ENCODE results near the gene RAB34. TPM values are rescaled to one million over a fixed set of nuclear protein-coding genes. Genes with fewer than 3 reads are reported as not detected.

Gene RAB34
- total and polyA plus RNA-seq, 9 of the 15 experiments (the other 6 are each of a cell fraction or from before 2014, with no cell fraction given), result 0.07 to 3.8 (median 0.46) TPM; not detected in 1

- peak; percentile 73; the same call in 1 of the 2 replicates for TF ChIP-seq E2F4 (CRISPR knock-in tag; IDR thresholded peaks at IDR 0.05; ENCODE audit: low read depth)
- TF ChIP-seq ATF1 (CRISPR knock-in tag; IDR thresholded peaks at IDR 0.05), result no peak
- TF ChIP-seq ATF1 (tag; IDR thresholded peaks at IDR 0.05), result peak; percentile 52; the same call in 1 of the 2 replicates
- peak; percentile 97; the same call in 1 of the 2 replicates for TF ChIP-seq RBM14 (IDR thresholded peaks at IDR 0.05; ENCODE audit: borderline replicate concordance, insufficient read depth, low read depth, low read length)
- peak; percentile 61; the same call in 1 of the 2 replicates for TF ChIP-seq E2F3 (CRISPR knock-in tag; IDR thresholded peaks at IDR 0.05)
- TF ChIP-seq ZNF696 (CRISPR knock-in tag; conservative IDR thresholded peaks at IDR 0.05), result 0 out of 2 replicates have a peak, but pooled peaks have one; percentile 16
- TF ChIP-seq PML (IDR thresholded peaks at IDR 0.05; ENCODE audit: low read length), result peak; percentile 13; the same call in 1 of the 2 replicates
- TF ChIP-seq ZNF444 (CRISPR knock-in tag; IDR thresholded peaks at IDR 0.05), result no peak
- TF ChIP-seq MECOM (CRISPR knock-in tag; IDR thresholded peaks at IDR 0.05), result no peak
- no peak for TF ChIP-seq IFI16 (CRISPR knock-in tag; IDR thresholded peaks at IDR 0.05)
- peak; percentile 10; the same call in 1 of the 2 replicates for TF ChIP-seq PATZ1 (CRISPR knock-in tag; IDR thresholded peaks at IDR 0.05; ENCODE audit: borderline replicate concordance)
- TF ChIP-seq E2F1 (CRISPR knock-in tag; IDR thresholded peaks at IDR 0.05), result 0 out of 2 replicates have a peak, but pooled peaks have one; percentile 18
- TF ChIP-seq ZNF24 (IDR thresholded peaks at IDR 0.05), result no peak
- TF ChIP-seq XRCC3 (IDR thresholded peaks at IDR 0.05), result no peak
- peak; percentile 74; the same call in 1 of the 2 replicates for TF ChIP-seq GABPB2 (CRISPR knock-in tag; conservative IDR thresholded peaks at IDR 0.05)
- TF ChIP-seq RBM22 (IDR thresholded peaks at IDR 0.05; ENCODE audit: low read depth, low read length, poor library complexity, severe bottlenecking), result peak; percentile 99
- TF ChIP-seq ZNF830 (CRISPR knock-in tag; IDR thresholded peaks at IDR 0.05), result 0 out of 2 replicates have a peak, but pooled peaks have one; percentile 38
- TF ChIP-seq ZFX (CRISPR knock-in tag; IDR thresholded peaks at IDR 0.05), result peak; percentile 80
- TF ChIP-seq ZNF232 (CRISPR knock-in tag; IDR thresholded peaks at IDR 0.05), result 0 out of 2 replicates have a peak, but pooled peaks have one; percentile 50
- TF ChIP-seq POLR2G (IDR thresholded peaks at IDR 0.05; ENCODE audit: low read depth, low read length), result peak; percentile 93
- TF ChIP-seq ZBTB17 (CRISPR knock-in tag; IDR thresholded peaks at IDR 0.05), result peak; percentile 66
- peak; percentile 51 for TF ChIP-seq SP1 (CRISPR knock-in tag; IDR thresholded peaks at IDR 0.05)
- TF ChIP-seq ID3 (CRISPR knock-in tag; IDR thresholded peaks at IDR 0.05), result no peak
- peak; percentile 65 for TF ChIP-seq ID3 (tag; IDR thresholded peaks at IDR 0.05)
Measured at GRCh38 chr17:28725660-28726225, 8.1 kb upstream of the RAB34 start (continued).
